SKM-1 treated with dmso at 0.1 percent for 144 hours (cell line): ENCODE results near the gene NCOA1.
A peak's percentile ranks its signal among the peaks of the same experiment; 100 is the strongest.
"Not testable (repeated sequence)": the region's sequence is repeated elsewhere in the genome, so short reads cannot be mapped to it uniquely, and the experiment has no call there.

Source experiments
- DNase-seq: peaks from one replicate; lab custom pipeline; 2025; ENCODE audit not compliant: unreplicated experiment; lab: John Stamatoyannopoulos, UW

Gene NCOA1

GRCh38 chr2:24473626-24474025 lies 17.4 kb upstream of the NCOA1 start:
- no peak for DNase-seq

- DNase-seq, result no peak
These were observed 17.0 kb upstream of the NCOA1 start for GRCh38 chr2:24474053-24474452.

DNA sequence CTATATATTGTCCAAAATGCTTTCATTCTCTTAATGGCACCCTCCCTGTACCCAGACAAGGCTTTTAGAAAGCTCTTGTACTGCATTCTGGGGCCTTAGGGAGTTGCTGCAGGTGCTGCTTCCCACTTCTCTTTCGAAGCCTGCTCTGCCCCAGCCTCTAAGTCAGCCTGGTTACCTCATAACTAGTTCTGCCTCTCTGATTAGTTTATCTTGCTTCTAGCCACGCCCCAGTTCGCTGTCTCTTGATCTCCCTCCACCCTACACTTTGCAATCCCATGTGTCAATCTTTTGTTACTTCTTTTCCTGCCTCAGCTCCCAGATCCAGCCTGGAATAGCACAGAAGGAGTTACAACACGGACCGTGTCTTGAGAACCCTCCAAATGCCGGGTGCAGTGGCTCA lies 13.8 kb upstream of the NCOA1 start:
- DNase-seq, result no peak

GRCh38 chr2:24478243-24478642 lies 12.8 kb upstream of the NCOA1 start:
- DNase-seq, result no peak

GRCh38 chr2:24480245-24480644 lies 10.8 kb upstream of the NCOA1 start:
- no peak for DNase-seq

DNA sequence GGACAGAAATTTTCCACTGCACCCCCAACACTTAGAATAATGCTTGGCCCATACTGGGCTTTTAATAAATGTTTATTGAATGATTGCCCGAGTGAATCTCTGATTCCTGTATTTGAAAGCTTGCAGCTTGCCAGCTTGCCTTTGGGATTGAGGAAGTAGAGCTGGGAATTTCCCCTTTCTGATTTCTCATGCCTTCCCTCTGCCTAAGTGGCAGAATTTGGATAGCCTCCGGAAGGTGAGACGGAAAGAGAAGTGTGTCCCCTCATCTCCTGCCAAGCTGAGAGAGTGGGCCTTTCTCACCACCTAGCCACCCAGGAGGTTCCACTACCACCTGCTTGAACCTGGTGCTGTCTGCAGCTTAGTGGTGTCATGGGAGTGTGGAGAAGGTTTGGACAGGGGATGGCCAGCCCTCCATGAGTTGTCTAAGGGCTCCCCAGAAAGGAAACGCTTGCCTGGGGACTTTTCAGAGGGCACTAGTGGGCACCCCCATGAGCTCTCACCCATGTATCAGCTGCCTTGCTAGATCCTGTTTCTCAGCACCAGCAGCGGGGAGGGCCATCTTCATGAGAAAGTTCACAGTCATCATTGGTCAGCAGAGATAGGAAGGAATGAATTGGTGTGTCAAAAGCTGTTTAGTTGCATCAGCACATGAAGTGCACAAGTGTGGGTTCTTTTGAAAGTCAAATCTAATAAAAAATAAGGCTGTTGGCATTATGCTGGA lies 8.6 kb upstream of the NCOA1 start:
- DNase-seq, result peak; percentile 27

- no peak for DNase-seq
These were observed 8.1 kb upstream of the NCOA1 start for GRCh38 chr2:24482972-24483300.

GRCh38 chr2:24484677-24485076 lies 6.4 kb upstream of the NCOA1 start:
- not testable (repeated sequence) for DNase-seq

- no peak for DNase-seq
These were observed 5.9 kb upstream of the NCOA1 start for GRCh38 chr2:24485197-24485596.

- DNase-seq, result no peak
These were observed 4.3 kb upstream of the NCOA1 start for GRCh38 chr2:24486636-24487205.

DNA sequence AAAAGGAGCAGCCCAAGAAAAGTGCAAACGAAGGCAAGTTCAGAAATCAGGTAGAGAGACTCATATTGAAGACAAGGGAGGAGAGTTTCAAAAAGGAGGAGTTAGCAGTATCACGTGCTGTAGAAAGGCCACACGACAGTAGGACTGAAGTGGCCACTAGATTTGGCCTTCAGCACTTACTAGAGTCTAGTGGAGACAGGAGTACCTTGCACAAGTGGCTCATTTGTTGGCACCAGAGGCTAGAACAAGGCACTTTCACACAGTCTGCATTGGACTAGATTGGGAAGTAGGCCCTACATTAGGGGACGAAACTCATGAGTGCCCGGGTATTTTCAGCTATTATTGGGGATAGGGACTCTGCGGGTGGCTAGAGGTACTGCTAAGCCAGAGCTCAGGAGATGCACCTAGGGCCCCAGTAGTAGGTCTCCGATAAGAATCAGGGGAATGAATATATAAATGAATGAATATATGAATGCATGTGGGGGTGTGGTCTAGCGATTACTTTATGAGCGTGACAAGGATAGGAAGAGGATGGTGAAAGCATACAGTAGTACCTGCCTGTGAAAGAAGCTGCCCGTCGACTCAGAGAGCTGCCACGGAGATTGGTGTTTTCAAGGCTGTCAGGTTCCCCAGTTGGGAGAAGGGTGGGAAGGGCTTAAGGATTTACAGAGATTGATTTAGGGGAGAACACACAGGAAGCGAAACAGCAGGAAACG lies 1.4 kb upstream of the NCOA1 start:
- DNase-seq, result no peak

DNA sequence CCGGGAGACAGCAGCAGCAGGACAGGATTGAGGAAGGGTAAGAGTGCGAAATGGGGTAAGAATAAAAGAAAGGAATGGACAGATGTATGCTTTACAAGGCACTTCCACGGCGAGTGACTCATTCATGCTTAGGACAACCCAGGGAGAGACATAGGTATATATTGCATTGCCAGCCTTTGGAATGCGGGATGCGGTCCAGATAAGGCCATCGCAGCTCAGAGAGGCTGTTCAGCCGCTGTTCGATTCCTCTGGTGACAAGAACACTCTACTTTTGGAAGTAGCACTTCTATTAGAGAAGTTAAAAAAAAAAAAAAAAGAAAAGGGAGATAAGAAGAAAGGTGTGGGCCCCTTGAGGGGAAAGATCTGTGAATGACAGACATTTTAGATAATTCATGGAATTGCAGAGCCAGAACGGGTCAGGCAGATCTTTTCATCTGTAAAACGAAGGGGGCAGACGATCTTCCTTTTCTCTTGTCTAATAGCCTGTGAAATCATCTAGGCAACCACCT lies 819 bp upstream of the NCOA1 start:
- DNase-seq, result no peak

- no peak for DNase-seq
These were observed 727 bp downstream of the NCOA1 start for GRCh38 chr2:24491542-24492420.

DNA sequence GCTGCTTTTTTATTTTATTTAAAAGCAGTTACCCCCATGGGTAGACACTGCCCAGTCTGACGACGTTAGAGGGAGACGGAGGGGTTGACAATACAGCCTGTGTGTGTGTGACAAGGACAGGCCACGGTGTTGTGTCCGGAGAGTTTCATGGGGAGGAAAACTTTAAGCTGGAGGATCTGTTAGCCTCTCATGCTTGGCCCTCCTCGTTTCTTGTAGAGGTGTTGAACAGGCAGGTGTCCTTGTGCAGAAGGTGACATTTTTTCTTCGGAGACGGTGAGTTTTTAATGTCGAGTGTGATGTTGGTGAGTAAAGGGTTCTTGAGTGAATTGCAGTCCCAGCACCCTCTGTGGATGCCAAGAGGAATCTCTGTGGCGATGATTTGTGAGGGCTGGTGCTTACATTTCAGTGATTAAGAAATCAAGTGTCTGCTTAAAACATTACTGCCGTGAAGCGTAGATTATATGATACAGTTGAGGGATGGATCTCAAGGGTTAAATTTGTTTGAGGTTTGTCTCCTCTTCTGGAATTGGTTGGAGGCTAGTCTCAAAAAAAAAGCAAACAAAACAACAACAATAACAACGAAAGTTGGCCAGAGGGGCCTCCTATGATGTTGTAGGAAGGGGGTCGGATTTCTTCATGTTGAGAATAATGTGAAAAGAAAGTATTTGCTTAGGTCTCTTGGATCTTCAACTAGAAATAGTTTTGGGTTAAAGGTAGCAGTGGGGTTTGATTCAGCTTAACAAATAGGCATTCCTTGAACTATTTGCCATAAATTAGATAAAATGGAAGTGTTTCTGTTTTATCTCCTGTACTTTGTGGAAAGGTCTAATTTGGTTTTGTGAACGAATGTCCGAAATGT lies 1.6 kb downstream of the NCOA1 start:
- DNase-seq, result peak; percentile 8

DNA sequence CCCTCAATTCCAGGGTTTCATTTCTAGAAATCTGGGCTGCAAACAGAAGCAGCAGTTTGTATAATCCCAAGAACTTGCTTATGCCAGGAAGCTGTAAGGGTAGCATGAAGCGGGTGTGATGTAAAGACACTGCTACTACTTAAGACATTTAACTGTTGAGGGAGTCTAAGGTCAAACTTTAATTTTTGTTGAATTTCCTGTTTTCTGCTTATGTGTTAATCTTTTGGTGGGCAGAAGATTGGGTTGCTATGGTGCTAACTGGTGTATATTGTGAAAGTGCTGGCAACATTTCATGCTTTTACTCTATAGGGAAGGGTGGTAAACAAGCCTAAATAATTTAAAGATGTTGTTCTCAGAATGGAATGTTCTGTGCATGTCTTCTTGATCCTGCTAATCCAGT lies 2.7 kb downstream of the NCOA1 start:
- DNase-seq, result peak; percentile 67

DNA sequence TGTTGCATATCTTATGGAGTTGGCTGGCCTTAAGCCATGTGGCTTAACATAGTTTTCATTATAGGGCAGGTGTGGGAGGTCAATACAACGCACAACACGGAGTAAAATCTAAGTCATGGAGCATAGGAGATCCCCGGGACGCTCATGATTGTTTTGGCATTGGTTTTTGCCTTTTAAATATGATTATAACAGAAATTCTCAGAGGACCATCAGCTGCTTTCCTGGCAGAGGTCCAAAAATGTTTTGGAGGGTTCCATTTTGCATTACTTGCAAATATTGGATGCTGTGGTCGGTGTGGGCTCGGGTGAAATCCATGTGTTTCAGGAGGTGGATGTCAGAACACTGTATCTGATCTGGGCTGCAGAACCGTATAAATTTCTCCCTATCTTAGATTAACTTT lies 3.4 kb downstream of the NCOA1 start:
- DNase-seq, result no peak

DNA sequence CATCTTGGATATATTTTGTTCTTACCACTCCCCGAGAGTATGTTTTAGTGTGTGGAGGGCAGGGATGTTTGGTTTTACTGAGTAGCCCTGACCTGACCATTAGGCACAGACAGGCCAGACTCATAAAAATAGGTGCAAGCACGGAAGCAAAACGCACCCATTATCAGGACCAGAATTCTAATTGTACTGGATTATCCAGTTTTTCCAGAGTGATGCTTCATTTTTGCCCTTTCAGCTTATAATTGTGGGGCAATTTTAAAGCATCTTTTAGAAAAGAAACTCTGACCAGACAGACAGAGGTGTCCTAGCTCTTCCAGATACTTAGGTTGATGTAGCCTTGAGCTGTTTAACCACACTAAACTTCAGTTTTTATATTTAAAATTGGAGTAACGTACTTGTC lies 4.4 kb downstream of the NCOA1 start:
- DNase-seq, result no peak

DNA sequence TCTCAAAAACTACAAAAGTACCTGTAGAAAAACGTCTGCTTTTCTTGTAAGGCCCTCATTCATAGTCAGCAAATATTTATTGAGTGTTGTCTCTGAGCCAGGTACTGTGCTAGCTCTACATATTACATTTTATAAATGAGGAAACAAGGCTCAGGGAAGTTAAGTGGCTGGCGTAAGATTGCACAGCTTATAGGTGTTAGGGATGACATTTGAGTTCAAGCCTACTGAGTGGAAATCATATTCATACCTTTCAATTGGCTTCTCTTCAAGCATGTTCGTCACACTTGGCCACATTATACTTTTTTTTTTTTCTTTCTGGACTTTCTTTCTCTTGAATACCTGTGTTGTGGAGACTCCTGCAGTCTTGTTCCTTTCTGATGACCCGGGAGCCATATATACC lies 5.9 kb downstream of the NCOA1 start:
- no peak for DNase-seq

DNA sequence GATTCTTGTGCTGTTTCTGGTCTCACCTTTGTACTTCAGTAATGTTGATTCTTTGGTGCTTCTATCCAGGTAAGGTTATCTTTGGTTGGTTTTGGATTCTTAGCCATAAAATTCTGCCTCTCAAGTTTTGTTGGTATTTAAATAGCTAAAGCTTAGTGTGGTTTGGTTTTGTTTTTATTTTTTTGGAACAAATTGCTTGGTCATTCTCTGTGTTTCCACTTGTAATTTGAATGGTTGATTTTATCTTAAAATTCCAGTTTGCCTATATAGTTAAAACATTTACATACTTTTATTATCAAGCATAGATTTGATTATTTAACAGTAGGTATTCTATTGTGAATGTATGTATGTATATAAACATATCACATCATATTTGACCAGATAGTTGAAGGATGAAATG lies 6.6 kb downstream of the NCOA1 start:
- no peak for DNase-seq

- no peak for DNase-seq
These were observed 7.1 kb downstream of the NCOA1 start for GRCh38 chr2:24498121-24498520.
